Measurements from ENCODE around the gene KIZ. TPM values are rescaled to one million over a fixed set of nuclear protein-coding genes. Genes with fewer than 3 reads are reported as not detected.

KIZ gene
- total and polyA plus RNA-seq, 11 donors, result 8.8 to 31.2 (median 23.6) TPM

DNA sequence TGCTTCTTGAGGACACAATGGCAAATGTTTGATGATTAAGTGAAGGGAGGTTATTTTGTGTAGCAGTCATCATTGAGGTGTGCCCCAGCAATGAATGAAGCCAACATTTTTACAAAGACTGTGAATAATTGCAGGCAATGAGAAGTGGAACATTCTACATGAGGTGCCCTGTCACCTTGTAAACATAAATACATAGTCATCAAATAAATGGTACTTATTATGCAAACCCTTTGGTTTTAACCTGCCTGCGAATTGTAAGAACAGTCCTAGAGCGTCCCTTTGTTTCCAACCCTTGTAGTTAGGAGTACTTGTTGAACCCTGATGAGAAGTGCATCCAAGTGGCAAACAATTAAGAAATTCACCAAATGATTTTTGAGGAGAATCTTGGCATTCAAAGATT, 7.1 kb upstream of the KIZ start:
- no peak overlapping the region for H3K27ac ChIP-seq
- H3K27me3 ChIP-seq, result peaks cover 0 to 28% (median 6%) of the 10 kb centered on the region in 9 donors
- no peak overlapping the region for H3K4me3 ChIP-seq
- H3K36me3 ChIP-seq, result no peaks in the 10 kb centered on the region
- TF ChIP-seq, protein P1, sequence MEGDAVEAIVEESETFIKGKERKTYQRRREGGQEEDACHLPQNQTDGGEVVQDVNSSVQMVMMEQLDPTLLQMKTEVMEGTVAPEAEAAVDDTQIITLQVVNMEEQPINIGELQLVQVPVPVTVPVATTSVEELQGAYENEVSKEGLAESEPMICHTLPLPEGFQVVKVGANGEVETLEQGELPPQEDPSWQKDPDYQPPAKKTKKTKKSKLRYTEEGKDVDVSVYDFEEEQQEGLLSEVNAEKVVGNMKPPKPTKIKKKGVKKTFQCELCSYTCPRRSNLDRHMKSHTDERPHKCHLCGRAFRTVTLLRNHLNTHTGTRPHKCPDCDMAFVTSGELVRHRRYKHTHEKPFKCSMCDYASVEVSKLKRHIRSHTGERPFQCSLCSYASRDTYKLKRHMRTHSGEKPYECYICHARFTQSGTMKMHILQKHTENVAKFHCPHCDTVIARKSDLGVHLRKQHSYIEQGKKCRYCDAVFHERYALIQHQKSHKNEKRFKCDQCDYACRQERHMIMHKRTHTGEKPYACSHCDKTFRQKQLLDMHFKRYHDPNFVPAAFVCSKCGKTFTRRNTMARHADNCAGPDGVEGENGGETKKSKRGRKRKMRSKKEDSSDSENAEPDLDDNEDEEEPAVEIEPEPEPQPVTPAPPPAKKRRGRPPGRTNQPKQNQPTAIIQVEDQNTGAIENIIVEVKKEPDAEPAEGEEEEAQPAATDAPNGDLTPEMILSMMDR (IDR thresholded peaks at IDR 0.05), result no peak
- TF ChIP-seq POLR2A (IDR thresholded peaks at IDR 0.05), result no peak
- DNase-seq, result no peak
- ATAC-seq, result no peak
- intact Hi-C loops (cut with DNase I), result no loop called here
- H3K9me3 ChIP-seq, result no peaks in the 10 kb centered on the region
- 87 to 95% (median 94%) methylated on average over 2 of the region's 2 CpGs for WGBS, 4 donors
- H3K4me1 ChIP-seq, result no peaks in the 10 kb centered on the region

DNA sequence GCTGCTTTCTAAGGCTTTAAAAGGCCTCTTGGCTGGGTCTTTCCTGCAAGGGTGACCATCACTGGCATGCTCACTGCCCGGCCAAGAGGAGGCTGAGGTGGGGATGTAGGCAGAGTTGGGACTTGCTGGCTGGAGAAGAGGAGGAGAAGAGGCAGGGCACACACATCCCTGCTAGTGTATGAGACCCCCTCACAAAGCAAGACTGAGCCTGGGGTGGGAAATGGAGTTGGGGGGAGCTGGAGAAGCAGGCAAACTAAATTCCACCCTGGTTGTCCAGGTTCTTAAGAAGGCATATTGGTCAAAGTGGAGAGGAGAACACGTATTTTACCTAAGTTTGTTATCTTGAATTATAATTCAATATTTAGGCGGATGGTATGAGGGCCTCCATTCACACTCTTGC, 1.7 kb upstream of the KIZ start:
- Histone ChIP-seq H3K36me3 (no peaks in the 10 kb centered on the region), H3K27ac (no peak overlapping the region), H3K9me3 (no peaks in the 10 kb centered on the region), H3K4me1 (peaks cover 0 to 21% (median 11%) of the 10 kb centered on the region in 12 donors), H3K27me3 (peaks cover 0 to 4% (median 0%) of the 10 kb centered on the region in 9 donors), H3K4me3 (no peak overlapping the region)
- no peak for ATAC-seq
- TF ChIP-seq, protein P1 (IDR thresholded peaks at IDR 0.05), result no peak
- intact Hi-C loops (cut with DNase I), result loop anchor here in 2 of 10 donors (10.0 kb wide), 3 partner anchors 181 to 261 kb away; partner anchors contain the start of gene XRN2 (in 1 of the 2)
- WGBS, 4 donors, result 93 to 99% (median 95%) methylated on average over 3 of the region's 3 CpGs
- no peak for DNase-seq

DNA sequence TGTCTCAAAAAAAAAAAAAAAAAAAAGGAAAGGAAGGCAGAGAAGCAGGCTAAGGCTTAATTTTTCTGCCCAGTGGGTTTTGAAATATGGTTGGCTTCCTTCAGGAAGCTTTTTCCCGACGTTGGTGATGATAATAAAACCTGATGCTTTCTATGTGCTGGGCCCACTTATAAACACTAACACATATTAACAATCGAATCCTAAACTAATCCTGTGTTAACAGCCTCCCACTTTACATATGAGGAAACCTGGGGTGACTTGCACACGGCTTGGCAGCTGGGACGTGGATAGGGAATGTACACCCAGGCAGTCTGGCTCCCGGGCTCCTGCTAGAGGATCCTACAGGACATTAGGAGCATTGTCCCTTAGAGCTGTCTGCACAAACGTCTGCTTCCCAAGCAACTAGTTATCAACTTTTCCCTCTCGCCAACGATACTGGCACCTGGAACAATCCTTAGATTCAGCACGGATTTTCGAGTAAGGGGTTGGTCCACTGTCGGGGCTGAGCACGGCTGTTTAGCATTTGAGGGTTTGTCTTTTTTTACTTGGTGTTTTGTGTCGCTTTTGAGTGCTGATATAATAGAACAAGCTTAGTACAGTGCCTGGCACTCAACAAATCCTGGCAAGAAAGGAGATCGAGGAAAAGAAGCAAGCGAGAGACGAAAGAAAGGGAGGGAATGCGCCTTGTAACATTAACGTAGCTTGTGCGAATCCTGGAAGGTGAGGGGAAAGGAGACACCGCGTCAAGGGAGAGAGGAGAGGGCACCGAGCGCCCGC, 622 bp upstream of the KIZ start:
- Histone ChIP-seq H3K4me3 (peak overlapping the region; percentile 4 to 99 (median 93)), H3K27me3 (peaks cover 0 to 3% (median 0%) of the 10 kb centered on the region in 9 donors), H3K36me3 (no peaks in the 10 kb centered on the region), H3K9me3 (no peaks in the 10 kb centered on the region), H3K4me1 (peaks cover 0 to 21% (median 11%) of the 10 kb centered on the region in 12 donors), H3K27ac (peak overlapping the region in 11 of 12 donors; percentile 6 to 91 (median 76))
- TF ChIP-seq, protein P1 (IDR thresholded peaks at IDR 0.05), result peak in 4 of 12 donors; percentile 8 to 32 (median 13)
- no peak for TF ChIP-seq POLR2A (IDR thresholded peaks at IDR 0.05)
- peak in 4 of 5 donors; percentile 32 to 68 (median 42) for DNase-seq
- 3 to 5% (median 4%) methylated on average over 24 to 25 of the region's 25 CpGs for WGBS, 4 donors
- intact Hi-C loops (cut with DNase I), result loop anchor here in 3 of 10 donors (5.0 to 10.0 kb wide), 4 partner anchors 180 to 260 kb away; partner anchors contain the start of gene XRN2 (in 1 of the 3)
- ATAC-seq, result peak; percentile 47 to 70 (median 67)

DNA sequence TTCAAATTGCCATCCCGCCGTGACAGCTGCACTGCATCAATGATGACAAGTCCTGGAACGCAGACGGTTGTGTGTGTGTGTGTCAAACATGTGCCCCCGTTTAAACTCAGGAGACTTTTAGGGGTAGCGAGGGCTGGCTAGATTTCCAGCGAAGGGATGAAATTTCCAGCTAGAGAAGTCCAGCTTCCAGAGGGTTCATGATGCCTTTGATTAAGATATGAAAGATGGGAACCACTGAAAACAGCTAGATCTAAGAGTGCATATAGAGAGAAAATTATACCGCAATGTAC, 644 bp downstream of the KIZ start:
- Histone ChIP-seq H3K36me3 (peaks cover 0 to 7% (median 0%) of the 10 kb centered on the region in 9 donors), H3K4me3 (peak overlapping the region; percentile 80 to 99 (median 93)), H3K27ac (peak overlapping the region in 8 of 12 donors; percentile 73 to 92 (median 87)), H3K27me3 (no peaks in the 10 kb centered on the region), H3K9me3 (no peaks in the 10 kb centered on the region), H3K4me1 (peaks cover 0 to 21% (median 11%) of the 10 kb centered on the region in 12 donors)
- intact Hi-C loops (cut with DNase I), result loop anchor here in 3 of 10 donors (5.0 to 10.0 kb wide), 4 partner anchors 178 to 262 kb away; partner anchors contain the start of gene XRN2 (in 1 of the 3)
- TF ChIP-seq, protein P1 (IDR thresholded peaks at IDR 0.05), result no peak
- TF ChIP-seq POLR2A (IDR thresholded peaks at IDR 0.05), result no peak
- ATAC-seq (peak in 2 of 4 donors; percentile 1 to 11), DNase-seq (peak in 1 of 5 donors; percentile 26)
- WGBS, 4 donors, result 6 to 8% (median 7%) methylated on average over 8 of the region's 8 CpGs

All from heart left ventricle (tissue), 16 donors.